ENCODE data around the gene CCNB3. TPM values are rescaled to one million over a fixed set of nuclear protein-coding genes. Genes with fewer than 3 reads are reported as not detected.

Gene CCNB3
- total and polyA plus RNA-seq, 2 of the 4 experiments (the other 2 are of a cell fraction): 0.09 to 0.18 TPM

- no peaks in the 10 kb centered on the region for H3K9me1 ChIP-seq (ENCODE audit: insufficient read depth, low read length)
- ChIA-PET POLR2A (ENCODE audit: unreplicated experiment) (no interaction called here), CTCF (no interaction called here)
- no peak overlapping the region for H3K4ac ChIP-seq (ENCODE audit: low read depth, low read length)
- no peak overlapping the region for H3K23ac ChIP-seq (ENCODE audit: low read depth, low read length)
- BruUV-seq (replicated peaks): no TSS peak
- no peaks in the 10 kb centered on the region for H4K20me1 ChIP-seq (ENCODE audit: insufficient read depth, low read length)
- H3K36me3 ChIP-seq (ENCODE audit: control insufficient read depth, insufficient read depth, low read length): no peaks in the 10 kb centered on the region
- H2BK5ac ChIP-seq (ENCODE audit: low read depth, low read length, poor library complexity, severe bottlenecking): no peak overlapping the region
- H2BK15ac ChIP-seq (ENCODE audit: low read depth, low read length): no peak overlapping the region
- no peak overlapping the region for H3K27ac ChIP-seq (ENCODE audit: insufficient read depth, low read length)
- H2AK5ac ChIP-seq (ENCODE audit: low read depth, low read length): no peak overlapping the region
- no peak overlapping the region for H4K91ac ChIP-seq (ENCODE audit: insufficient read depth, low read depth, low read length)
- no peaks in the 10 kb centered on the region for H3K4me1 ChIP-seq (ENCODE audit: control insufficient read depth, insufficient read depth, low read length)
- H3K14ac ChIP-seq (replicated peaks; ENCODE audit: low read depth, low read length): no peak overlapping the region
- intact Hi-C loops (cut with micrococcal nuclease) (no loop called here), dilution Hi-C loops (cut with HindIII; ENCODE audit: low sequenced_read_pairs, unreplicated experiment) (no loop called here), in situ Hi-C loops (cut with MboI; ENCODE audit: low sequenced_read_pairs) (no loop called here)
- H2AK9ac ChIP-seq (replicated peaks; ENCODE audit: low read depth, low read length, poor library complexity): no peak overlapping the region
- no peak overlapping the region for H4K5ac ChIP-seq (ENCODE audit: low read depth, low read length)
- WGBS, 2 experiments (ENCODE audit: extremely low coverage in 2 of 2, insufficient read length in 1 of 2): no CpG with 5 or more reads among the region's 7 CpGs
- H3K27me3 ChIP-seq (ENCODE audit: control insufficient read depth, insufficient read depth, low read length): peaks cover 5% of the 10 kb centered on the region; the same call in 1 of the 2 replicates
- peak overlapping the region; percentile 23 for H2AFZ ChIP-seq (replicated peaks; ENCODE audit: low read length, poor library complexity)
- no peak overlapping the region for H3K56ac ChIP-seq (ENCODE audit: extremely low read depth, insufficient read depth, low read length)
- no peak overlapping the region for H3K4me3 ChIP-seq (ENCODE audit: insufficient read depth, low read depth, low read length)
- no peaks in the 10 kb centered on the region for H3K9me3 ChIP-seq (ENCODE audit: control insufficient read depth, insufficient read depth, low read length)
- DNase-seq: no peak
- TF ChIP-seq MAFK (IDR thresholded peaks at IDR 0.05; ENCODE audit: low read depth, low read length) (no peak), RCOR1 (IDR thresholded peaks at IDR 0.05; ENCODE audit: insufficient replicate concordance, low read length) (no peak), USF2 (IDR thresholded peaks at IDR 0.05; ENCODE audit: low read depth, low read length) (no peak), SMC3 (IDR thresholded peaks at IDR 0.05; ENCODE audit: low read depth, low read length) (no peak), NFE2L2 (IDR thresholded peaks at IDR 0.05; ENCODE audit: low read depth, low read length) (no peak), MXI1 (IDR thresholded peaks at IDR 0.05; ENCODE audit: borderline replicate concordance, low read depth, low read length) (no peak), MAZ (IDR thresholded peaks at IDR 0.05; ENCODE audit: borderline replicate concordance, low read depth, low read length) (no peak), FOS (IDR thresholded peaks at IDR 0.05; ENCODE audit: low read depth, low read length) (no peak)
- no peak overlapping the region for H3K18ac ChIP-seq (ENCODE audit: low read depth, low read length)
- no peak for ATAC-seq (ENCODE audit: low read depth)
- H3K9ac ChIP-seq (ENCODE audit: low read depth, low read length): no peak overlapping the region
- H4K8ac ChIP-seq (ENCODE audit: low read depth in 2 of 2, low read length in 2 of 2): no peak overlapping the region
- no peak overlapping the region for H2BK120ac ChIP-seq (ENCODE audit: low read depth, low read length)
- H2BK20ac ChIP-seq (ENCODE audit: low read depth, low read length): no peak overlapping the region
- H3K79me1 ChIP-seq (ENCODE audit: low read depth in 1 of 2, low read length in 2 of 2): no peaks in the 10 kb centered on the region
- H3K4me2 ChIP-seq (ENCODE audit: low read depth, low read length): no peak overlapping the region
Measured at GRCh38 chrX:50167366-50167765, 37.2 kb upstream of the CCNB3 start.
